Stimulated activated CD8-positive, alpha-beta memory T cell treated with anti-CD3 and anti-CD28 coated beads, Interleukin-12 subunit alpha, Interleukin-12 subunit beta, amount 100 ng/mL, for 24 hours (primary cell): ENCODE data around the gene RAET1G.
"Not testable (repeated sequence)": the region's sequence is repeated elsewhere in the genome, so short reads cannot be mapped to it uniquely, and the experiment has no call there.

Experiments
- DNase-seq: peaks from one replicate; pipeline ENCODE4 v3.0.0-alpha.2; 2020; ENCODE audit errors: extremely low read depth

RAET1G gene

DNA sequence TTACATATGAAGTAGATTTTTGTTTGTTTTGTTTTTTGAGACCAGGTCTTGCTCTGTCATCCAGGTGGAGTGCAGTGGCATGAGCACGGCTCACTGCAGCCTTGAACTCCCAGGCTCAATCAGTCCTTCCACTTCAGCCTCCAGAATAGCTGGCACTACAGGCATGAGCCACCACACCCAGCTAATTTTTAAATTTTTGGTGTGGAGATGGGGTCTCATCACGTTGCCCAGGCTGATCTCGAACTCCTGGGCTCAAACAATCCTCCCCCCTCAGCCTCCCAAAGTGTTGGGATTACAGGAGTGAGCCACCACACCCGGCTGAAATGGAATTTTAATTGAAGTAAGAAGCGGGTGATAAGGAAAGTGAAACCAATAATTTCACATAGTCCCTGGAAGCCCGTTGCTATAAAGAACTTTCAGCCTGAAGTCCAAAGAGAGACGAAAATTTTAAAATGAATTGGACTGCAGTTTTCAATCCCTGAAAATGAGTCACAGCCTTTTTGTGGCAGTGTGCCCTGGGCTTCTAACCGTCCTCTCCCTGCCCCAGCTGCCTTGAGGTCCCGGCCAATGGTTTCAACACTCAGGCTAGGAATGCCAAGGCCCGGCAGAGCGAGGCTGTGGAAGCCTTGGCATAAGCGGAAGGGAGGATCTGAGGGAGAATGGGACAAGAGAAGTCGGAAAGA, 25.8 kb downstream of the RAET1G start:
- DNase-seq = no peak

DNA sequence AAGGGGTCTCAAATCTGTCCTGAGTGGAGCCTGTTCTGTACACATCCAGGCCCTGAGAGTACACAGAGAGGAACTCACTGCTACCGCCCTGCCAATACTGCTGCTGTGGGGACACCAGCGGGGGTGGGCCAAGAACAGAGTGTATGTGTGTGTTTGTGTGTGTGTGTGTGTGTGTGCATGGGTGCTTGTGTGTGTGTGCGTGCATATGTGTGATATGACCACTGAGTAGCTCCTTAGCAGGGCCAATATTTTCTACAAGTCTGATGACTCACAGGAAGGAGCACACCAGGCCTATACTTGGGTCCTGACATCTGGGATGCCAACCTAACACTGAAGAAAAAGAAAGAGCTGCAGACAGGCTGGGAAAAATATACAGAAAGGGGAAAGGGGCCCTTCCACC, 26.4 kb downstream of the RAET1G start:
- no peak for DNase-seq

DNA sequence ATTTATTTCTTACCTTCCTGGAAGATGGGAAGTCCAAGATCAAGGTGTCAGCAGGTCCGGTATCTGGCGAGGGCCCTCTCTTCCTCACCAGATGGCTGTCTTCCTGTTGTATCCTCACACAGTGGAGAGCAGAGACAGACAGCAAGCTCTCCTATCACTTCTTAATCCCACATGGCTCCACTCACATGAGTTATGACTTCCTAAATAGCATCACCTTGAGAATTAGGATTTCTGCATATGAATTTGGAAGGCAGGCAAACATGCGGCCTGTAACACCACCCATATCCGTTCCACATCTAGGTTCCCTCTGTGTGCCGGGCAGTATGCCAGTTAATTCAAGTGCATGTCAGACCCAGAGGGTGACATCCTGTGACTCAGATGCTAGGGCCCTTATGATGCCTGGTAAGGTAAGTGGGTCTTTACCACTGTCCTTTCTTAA, 27.1 kb downstream of the RAET1G start:
- no peak for DNase-seq

DNA sequence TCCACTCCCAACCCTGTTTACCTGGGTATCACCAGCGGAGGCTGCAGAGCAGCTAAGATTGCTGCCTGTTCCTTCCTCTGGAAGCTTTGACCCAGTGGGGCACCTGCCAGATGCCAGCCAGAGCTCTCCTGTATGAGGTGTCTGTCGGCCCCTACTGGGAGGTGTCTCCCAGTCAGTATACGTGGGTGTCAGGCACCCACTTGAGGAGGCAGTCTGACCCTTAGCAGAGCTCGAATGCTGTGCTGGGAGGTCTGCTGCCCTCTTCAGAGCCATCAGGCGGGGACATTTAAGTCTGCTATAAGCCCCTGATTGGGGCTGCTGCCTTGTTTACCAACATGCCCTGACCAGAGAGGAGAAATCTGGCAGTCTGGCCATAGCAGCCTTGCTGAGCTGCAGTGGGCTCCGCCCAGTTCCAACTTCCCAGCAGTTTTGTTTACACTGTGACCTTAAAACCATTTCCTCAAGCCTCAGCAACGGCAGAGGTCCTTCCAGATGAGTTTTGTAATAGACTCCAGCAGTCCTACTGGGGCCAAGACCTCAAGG, 27.8 kb downstream of the RAET1G start:
- no peak for DNase-seq

DNA sequence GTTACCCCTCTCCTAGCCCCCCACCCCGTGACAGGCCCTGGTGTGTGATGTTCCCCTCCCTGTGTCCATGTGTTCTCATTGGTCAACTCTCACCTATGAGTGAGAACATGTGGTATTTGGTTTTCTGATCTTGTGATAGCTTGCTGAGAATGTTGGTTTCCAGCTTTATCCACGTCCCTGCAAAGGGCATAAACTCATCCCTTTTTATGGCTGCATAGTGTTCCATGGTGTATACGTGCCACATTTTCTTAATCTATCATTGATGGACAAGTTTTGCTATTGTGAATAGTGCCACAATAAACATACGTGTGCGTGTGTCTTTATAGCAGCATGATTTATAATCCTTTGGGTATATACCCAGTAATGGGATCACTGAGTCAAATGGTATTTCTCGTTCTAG, 31.1 kb downstream of the RAET1G start:
- not testable (repeated sequence) for DNase-seq

DNA sequence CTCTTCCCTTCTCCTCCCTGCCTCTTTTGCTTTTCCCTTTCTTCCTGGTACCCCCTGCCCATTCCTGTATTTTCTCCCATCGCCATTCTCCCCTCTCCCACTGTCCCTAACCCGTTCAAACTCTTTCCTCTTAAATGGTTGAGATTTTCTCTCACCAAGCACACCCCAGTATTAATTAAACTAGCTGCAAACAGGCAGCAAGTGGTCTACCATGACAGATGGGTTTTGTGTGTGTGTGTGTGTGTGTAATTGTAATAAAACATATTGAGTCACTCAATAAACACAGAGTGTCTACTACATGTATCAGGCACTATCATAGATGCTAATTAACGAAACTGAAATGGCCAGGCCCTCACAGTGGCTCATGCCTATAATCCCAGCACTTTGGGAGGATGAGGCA, 31.7 kb downstream of the RAET1G start:
- no peak for DNase-seq

DNA sequence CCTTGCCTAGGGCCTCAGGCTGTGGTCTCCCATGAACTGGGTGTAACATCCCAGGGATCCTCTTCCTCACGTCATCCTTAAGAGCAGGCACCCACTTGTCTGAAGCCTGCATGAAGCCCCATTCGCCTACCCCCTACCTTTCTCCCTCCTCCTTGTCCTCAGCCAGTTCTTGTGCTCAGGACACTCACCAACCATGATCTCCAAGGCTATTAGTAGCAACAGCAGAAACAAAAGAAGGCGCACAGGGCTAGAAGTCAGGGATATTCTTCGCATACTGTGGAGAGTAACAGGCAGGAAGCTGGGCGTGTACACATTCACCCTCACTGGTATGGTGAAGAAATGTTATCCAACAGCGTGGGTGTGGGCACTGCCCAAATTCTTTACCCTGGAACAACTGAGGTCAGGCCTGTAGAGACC, 32.3 kb downstream of the RAET1G start:
- DNase-seq = no peak

DNA sequence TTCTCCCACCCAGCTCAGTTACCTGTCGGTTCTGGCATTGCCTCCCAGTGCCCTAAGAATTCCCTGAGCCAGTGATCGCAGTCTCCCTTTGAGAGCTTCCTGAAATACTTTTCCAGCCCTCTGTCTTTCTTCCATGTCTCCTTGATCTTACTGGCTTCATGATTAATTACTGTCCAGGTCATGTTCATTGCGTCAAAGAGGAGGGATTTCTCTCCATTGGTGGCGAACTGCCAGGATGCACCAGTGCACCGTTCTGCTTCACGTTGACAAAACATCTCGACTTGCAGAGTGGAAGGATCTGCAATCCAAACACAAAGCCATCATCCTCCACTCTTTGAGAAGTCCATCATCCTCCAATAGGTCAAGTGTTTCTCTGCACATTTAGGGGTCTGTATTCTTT, 33.6 kb downstream of the RAET1G start:
- no peak for DNase-seq

DNA sequence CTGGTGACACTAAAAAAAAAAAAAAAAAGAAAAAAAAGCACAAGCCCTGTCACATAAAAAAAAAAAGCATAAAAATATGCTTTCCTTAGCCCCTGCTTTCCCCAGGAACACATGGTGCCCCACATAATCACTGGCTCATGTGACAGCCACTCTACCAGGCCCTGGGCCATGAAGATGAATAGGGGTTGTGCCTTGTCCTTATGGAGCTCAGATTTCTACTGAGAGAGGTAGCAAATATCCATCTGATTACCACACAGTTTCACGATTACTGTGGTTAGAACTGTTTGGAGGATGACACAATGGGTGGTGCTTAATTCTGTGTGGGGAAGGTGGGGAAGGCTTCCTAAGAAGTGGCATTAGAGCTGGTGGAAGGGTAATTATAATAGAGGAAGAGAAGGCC, 34.3 kb downstream of the RAET1G start:
- DNase-seq = no peak

DNA sequence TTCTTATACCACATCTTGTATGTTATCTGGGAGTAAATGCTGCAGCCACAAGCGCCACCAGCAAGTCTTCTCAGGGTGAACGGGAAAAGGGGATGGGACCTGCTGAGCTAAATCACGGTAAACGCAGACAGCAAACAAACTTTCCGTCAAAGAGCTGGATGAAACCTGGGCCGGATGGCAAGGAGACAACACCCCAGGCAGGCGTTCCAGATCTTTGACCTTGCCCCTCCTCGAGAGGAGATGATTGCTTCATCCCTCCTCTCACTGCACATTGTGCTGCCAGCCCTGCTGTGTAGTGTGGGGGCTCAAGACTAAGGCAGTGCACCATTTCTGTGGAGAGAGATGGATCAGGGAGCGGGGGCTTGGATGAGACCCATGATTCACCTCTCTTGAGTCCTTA, 34.8 kb downstream of the RAET1G start:
- DNase-seq = no peak

DNA sequence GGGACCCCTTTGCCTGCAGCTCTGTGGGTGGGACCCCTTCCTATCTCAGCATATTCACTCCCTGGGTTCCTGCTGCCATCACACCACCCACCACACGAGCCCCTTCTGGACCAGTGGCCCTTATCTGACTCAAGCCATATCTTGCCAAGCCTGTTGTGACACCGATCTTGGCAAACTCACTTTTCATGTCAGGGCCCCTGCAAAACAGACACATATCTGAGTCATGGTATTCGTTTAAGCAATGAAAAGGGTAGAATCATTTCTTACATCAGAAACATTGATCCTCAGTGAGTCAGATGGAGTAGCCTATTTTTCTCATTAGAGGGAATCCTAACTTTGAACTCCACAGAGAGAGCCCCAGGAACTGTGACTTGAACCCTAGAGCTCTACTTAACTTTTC, 35.6 kb downstream of the RAET1G start:
- DNase-seq = no peak

DNA sequence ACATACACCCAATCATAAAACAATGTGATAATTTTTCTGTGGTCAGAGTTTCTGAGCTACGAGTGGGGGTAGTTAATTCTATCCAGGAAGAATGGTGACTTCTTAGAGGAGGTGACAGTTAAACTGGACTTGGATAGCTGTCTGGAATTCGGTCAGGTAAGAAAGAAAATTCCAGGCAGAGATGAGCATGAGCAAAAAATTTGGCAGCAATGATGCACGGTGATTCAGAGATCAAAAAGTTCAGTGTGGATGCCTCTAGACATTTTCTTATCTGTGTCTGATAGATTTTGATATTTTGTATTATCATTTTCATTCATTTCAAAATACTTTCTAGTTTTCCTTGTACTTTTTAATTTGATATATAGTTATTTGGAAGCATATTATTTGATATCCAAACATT, 37.0 kb downstream of the RAET1G start:
- DNase-seq = no peak

DNA sequence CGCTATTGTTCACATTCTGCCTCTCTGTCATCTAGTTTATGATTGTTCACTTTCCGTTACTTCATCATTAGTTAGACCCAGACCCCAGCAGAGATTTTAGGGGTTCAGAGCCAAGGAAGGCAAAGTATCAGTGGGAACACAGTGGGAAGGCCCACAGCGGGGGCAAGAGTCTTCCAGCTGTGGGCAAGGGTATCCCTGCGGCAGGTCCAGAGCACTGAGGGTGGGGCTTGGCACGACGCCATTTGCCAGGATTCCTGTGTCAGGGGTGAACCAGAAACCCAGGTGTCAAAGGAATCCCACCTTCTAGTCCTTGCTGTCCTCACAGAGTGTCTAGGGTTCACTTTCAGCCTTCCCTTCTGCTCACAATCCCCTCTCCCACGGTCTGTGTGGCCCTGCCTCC, 38.3 kb downstream of the RAET1G start:
- DNase-seq = no peak

DNA sequence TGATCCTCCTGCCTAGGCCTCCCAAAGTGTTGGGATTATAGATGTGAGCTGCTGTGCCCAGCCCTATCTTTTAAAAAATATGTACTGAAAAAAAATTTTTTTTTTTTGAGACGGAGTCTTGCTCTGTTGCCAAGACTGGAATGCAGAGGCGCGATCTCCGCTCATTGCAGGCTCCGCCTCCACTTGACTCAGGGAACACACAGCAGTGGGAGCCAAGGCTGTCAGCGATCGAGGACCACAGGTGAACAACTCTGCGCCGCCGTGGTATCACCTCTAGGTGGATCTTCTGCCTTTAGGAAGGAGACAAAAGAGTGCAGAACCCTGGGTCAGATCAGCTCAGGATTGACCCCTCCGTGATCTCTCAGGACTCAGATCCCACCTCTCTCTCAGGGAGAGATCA, 38.7 kb downstream of the RAET1G start:
- no peak for DNase-seq

DNA sequence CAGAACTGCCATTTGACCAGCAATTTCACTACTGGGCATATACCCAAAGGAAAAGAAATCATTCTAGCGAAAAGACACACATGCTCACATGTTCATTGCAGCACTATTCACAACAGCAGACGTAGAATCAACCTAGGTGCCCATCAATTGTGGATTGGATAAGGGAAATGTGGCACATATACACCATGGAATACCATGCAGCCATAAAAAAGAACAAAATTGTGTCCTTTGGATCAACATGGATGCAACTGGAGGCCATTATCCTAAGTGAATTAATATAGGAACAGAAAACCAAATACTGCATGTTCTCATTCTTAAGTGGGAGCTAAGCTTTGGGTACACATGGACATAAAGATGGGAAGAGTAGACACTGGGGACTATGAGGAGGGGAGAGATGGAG, 41.1 kb downstream of the RAET1G start:
- DNase-seq = no peak

DNA sequence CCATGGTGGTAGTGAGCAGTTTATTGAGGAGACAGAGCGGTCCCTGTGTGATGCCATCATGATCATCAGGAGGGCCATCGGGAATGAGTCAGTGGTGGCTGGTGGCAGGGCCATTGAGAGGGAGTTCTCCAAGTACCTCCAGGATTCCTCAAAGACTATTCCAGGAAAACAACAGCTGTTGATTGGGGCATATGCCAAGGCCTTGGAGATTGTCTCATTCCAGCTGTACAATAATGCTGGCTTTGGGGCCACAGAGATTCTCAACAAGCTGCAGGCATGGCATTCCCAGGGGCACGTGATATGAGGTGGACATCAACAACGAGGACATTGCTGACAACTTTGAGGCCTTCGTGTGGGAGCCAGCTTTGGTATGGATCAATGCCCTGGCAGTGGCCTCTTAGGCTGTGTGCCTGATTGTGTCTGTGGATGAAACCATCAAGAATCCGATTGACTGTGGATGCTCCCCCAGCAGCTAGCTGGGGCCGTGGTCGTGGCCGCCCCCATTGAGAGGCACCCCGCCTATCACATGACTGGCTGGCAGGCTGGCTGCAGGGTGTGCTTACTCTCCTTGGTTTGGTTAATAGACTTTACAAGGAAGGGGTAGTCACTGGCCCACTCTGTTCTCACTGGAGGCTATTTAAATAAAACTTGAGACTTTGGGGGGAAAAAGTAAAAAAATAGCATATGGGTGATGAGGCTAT, 41.7 kb downstream of the RAET1G start:
- DNase-seq = no peak

DNA sequence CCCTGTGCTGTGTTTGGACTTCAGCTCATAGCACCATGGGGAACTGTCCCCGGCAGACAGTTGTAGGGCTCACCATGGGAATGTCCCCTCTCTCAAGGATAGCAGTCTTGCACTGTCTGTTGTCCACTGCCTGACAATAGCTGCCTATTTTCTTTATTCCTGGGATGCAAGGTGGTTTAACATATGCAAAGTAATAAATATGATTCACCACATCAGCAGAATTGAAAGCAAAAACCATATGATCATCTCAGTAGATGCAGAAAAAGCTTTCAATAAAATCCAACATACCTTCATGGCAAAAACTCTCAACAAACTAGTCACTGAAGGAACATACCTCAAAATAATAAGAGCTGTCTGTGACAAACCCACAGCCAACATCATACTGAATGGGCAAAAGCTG, 45.3 kb downstream of the RAET1G start:
- no peak for DNase-seq

DNA sequence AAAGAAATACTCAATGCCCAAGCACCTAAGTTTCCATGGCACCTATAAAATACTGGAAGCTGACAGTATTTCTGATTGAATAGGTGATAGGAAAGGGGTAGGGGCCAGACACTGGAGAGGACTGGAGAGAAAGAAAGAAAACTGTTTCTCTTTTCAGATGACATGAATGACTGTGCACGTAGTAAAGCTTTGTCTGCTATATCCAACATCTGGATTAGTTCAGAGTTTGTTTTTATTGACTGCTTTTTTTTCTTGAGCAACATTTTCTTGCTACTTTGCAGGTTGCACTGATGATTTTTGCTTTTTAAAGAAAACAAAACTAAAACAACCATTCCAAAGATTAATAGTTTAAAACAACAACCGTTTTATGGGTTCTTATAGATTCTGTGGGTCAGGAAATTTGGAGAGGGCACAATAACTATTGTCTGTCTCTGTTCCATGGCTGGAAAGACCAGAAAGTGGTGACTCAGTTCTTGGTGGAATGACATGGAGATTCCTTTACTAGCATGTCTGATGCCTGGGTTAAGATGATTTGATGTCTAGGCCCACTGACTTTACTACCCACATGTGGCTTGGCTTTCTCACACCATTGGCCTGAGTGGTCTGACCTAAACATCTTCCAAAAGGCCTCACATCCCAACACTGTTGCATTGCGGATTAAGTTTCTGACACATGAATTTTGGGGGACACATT, 46.5 kb downstream of the RAET1G start:
- no peak for DNase-seq

DNA sequence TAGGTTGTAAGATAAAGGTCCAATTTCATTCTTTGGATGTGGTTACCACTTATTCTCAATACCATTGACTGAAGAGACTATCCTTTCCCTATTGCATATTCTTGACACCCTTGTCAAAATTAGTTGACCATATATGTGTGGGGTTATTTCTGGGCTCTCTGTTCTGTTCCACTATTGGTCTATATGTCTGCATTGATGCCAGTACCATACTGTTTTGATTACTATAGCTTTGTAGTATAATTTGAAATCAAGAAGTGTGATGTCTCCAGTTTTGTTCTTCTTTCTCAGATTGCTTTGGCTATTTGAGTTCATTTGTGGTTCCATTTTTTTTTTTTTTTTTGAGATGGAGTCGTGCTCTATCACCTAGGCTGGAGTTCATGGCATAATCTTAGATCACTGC, 50.7 kb downstream of the RAET1G start:
- DNase-seq = no peak

DNA sequence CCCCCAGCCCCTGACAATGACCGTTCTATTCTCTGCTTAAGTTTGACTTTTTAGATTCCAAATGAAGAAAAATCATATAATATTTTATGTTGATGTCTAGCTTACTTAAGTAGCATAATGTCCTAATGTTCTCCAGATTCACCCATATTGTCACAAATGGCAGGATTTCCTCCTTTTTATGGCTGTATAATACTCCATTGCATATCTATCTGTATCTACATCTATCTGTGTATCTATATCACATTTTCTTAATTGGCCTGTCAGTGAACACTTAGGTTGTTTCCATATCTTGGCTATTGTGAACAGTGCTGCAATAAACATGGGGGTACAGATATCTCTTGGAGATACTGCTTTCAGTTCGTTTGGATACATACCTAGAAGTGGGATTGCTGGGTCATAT, 51.7 kb downstream of the RAET1G start:
- DNase-seq = no peak

DNA sequence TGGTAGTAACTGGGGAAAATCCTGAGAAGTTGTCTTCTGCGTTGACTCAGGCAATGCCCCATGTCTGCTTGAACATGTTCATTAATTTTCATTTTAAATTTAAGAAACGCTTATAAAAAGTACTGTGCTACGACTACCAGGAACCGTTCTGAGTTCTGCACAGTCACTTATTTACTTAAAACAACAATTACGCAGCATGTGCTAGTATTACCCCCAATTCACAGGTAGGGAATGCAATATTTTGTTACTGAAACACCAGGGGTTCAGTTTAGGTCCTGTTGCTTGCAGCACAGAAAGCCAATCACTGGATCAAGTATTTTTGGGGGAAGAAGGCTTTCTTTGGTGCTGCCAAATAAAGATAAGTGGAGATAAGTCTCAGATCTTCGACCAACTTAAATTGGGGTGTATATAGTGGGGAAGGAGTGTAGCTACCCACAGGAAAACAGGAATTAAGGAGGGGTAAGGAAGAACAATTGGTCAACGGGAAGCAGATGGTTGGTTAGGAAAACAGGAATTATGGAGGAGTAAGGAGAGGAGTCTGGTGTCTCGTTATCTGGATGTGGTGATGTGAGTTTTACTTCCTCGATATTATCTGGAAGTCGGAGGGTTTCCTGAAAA, 53.5 kb downstream of the RAET1G start:
- no peak for DNase-seq

DNA sequence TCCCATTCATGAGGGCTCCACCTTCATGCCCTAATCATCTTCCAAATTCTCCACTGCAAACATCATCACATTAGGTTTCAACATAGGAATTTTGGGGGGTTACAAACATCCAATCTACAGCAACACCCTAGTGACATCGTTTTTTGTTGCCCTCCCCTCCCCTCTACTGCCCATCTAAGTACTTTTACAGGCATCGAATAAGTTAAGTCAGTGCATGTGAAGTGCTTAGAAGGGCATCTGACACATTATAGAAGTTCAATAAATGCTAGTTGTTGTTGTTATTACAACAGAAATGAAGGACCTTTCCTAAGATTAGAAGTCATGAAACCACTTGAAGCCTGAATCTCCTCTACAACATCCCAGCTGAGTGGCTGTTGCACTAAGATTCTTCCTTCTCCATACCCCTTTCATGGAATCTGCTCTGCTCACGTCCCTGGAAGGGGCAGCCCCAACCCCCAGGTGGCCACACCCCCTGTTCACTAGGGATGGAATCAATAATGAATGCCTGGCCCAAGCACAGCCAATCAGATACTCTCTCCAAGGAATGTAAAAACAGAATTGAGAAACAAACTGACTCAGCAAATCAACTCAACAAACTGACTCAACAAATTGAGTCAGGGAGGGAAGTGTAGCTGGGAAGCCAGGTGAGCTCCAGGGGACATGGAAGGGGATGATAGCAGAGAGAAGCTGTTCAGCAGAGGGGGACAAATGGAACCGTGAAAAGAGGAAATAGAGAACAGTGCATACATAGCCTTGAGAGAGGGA, 54.9 kb downstream of the RAET1G start:
- DNase-seq = no peak
